ENCODE measurements around the gene TTN. TPM values are rescaled to one million over a fixed set of nuclear protein-coding genes. Genes with fewer than 3 reads are reported as not detected.

Gene TTN
- total RNA-seq, 1 experiment from 2014 or later, result not detected

DNA sequence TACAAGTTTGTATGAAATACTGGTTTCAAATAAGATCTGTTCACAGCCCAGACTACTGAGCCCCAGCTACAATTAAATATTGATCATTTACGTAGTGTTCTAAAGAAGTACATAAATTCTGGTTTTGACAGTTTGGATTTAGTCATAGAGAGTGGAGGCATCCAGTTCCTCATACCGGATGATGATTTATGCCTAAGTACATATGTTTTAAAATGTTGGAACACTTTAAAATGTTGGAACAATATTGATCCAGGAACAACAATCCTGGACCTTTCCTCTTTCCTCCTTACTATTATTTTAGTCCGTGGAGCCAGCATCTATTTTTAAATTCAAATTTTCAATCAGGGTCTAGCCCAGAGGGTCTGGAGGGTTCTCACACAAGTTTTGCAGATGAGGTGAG is 22.8 kb upstream of the TTN start:
- CTCF ChIA-PET, result no interaction called here
- TF ChIP-seq, protein P1, sequence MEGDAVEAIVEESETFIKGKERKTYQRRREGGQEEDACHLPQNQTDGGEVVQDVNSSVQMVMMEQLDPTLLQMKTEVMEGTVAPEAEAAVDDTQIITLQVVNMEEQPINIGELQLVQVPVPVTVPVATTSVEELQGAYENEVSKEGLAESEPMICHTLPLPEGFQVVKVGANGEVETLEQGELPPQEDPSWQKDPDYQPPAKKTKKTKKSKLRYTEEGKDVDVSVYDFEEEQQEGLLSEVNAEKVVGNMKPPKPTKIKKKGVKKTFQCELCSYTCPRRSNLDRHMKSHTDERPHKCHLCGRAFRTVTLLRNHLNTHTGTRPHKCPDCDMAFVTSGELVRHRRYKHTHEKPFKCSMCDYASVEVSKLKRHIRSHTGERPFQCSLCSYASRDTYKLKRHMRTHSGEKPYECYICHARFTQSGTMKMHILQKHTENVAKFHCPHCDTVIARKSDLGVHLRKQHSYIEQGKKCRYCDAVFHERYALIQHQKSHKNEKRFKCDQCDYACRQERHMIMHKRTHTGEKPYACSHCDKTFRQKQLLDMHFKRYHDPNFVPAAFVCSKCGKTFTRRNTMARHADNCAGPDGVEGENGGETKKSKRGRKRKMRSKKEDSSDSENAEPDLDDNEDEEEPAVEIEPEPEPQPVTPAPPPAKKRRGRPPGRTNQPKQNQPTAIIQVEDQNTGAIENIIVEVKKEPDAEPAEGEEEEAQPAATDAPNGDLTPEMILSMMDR (conservative IDR thresholded peaks at IDR 0.05), result no peak
- no peak for TF ChIP-seq EZH2 (IDR thresholded peaks at IDR 0.05; ENCODE audit: low read depth)

DNA sequence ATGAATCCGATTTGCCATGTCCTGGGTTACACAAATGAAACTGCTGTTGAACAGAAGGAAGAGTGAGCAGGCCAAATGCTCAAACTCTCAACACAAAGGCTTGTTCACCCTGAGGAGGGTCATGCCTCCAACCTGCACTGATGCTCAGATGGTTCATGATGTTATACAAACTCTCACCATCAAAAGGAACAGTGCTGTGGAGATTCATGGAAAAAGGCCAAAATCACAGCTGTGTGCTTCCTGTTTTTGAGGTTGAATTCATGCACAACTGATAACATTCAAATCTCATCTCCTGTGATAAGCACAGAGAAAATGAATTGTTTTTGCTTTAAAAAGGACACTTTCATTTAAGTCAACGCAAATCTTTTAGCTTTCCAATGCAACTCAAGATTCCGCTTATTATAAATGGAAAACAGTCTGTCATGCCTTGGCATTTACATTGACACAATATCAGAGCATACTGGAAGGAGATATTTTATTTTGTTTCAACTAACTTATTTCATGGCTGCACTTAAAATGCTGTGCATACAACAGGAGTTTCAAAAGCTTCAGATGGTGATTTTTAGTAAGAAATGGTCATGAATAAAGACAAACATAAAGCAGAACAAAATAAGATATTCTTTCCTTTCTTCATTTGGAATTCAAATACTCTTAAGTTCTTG is 22.2 kb upstream of the TTN start:
- POLR2A ChIA-PET (ENCODE audit: unreplicated experiment), result no interaction called here
- intact Hi-C loops (cut with micrococcal nuclease; ENCODE audit: unreplicated experiment), result no loop called here
- CTCF ChIA-PET, result no interaction called here
- no peak for DNase-seq
- Histone ChIP-seq H3K4me2 (no peak overlapping the region), H3K79me2 (ENCODE audit: low read depth) (no peaks in the 10 kb centered on the region), H3K4me3 (no peak overlapping the region), H3K9me2 (ENCODE audit: insufficient read depth) (no peaks in the 10 kb centered on the region), H3K4me1 (replicated peaks; ENCODE audit: insufficient read depth) (no peaks in the 10 kb centered on the region), H2AFZ (no peak overlapping the region), H3K9me3 (ENCODE audit: insufficient read depth, low read depth) (peaks cover 6% of the 10 kb centered on the region; the same call in 1 of the 2 replicates), H3K27ac (no peak overlapping the region), H3K27me3 (ENCODE audit: insufficient read depth, low read depth) (no peaks in the 10 kb centered on the region), H3F3A (ENCODE audit: insufficient read depth, low read depth) (no peaks in the 10 kb centered on the region), H3K36me3 (ENCODE audit: low read depth) (no peaks in the 10 kb centered on the region), H4K20me1 (ENCODE audit: insufficient read depth) (no peaks in the 10 kb centered on the region)
- BruUV-seq (replicated peaks), result no TSS peak
- TF ChIP-seq, protein P1 (conservative IDR thresholded peaks at IDR 0.05), result no peak
- TF ChIP-seq EZH2 (IDR thresholded peaks at IDR 0.05; ENCODE audit: low read depth), result no peak

More for the DNA sequence above, 22.8 kb upstream of the TTN start:
- Histone ChIP-seq H3K4me1 (replicated peaks; ENCODE audit: insufficient read depth) (no peaks in the 10 kb centered on the region), H2AFZ (no peak overlapping the region), H3K27ac (no peak overlapping the region), H3K4me3 (no peak overlapping the region), H3K4me2 (no peak overlapping the region), H3F3A (ENCODE audit: insufficient read depth, low read depth) (no peaks in the 10 kb centered on the region), H3K9me3 (ENCODE audit: insufficient read depth, low read depth) (peaks cover 6% of the 10 kb centered on the region; the same call in 1 of the 2 replicates), H3K79me2 (ENCODE audit: low read depth) (no peaks in the 10 kb centered on the region), H3K36me3 (ENCODE audit: low read depth) (no peaks in the 10 kb centered on the region), H4K20me1 (ENCODE audit: insufficient read depth) (no peaks in the 10 kb centered on the region), H3K9me2 (ENCODE audit: insufficient read depth) (no peaks in the 10 kb centered on the region), H3K27me3 (ENCODE audit: insufficient read depth, low read depth) (no peaks in the 10 kb centered on the region)
- no TSS peak for BruUV-seq (replicated peaks)
- intact Hi-C loops (cut with micrococcal nuclease; ENCODE audit: unreplicated experiment), result no loop called here
- no peak for DNase-seq
- POLR2A ChIA-PET (ENCODE audit: unreplicated experiment), result no interaction called here

DNA sequence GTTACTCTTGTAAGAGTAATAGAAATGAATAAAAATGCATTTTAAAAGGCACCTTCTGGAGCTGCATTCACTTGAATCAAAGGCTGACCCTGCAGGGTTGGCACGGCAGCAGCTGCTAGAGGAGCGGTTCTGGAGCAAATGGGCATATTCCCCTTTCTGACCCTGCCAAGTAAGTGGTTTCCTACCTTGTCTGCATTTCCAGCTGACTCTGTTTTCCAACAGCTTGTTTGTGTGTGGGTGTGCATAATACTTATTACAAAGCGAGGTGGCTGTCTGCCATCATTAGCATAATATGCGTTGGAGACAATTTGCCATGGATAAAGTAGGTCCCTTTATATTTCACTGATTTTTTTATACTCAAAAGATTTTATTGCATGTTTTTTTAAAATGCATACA is 21.3 kb upstream of the TTN start:
- Histone ChIP-seq H4K20me1 (ENCODE audit: insufficient read depth) (no peaks in the 10 kb centered on the region), H3K4me2 (no peak overlapping the region), H3K9me3 (ENCODE audit: insufficient read depth, low read depth) (peaks cover 6% of the 10 kb centered on the region; the same call in 1 of the 2 replicates), H3K27me3 (ENCODE audit: insufficient read depth, low read depth) (no peaks in the 10 kb centered on the region), H3K79me2 (ENCODE audit: low read depth) (no peaks in the 10 kb centered on the region), H3F3A (ENCODE audit: insufficient read depth, low read depth) (no peaks in the 10 kb centered on the region), H3K4me1 (replicated peaks; ENCODE audit: insufficient read depth) (no peaks in the 10 kb centered on the region), H3K27ac (no peak overlapping the region), H3K9me2 (ENCODE audit: insufficient read depth) (no peaks in the 10 kb centered on the region), H2AFZ (no peak overlapping the region), H3K4me3 (no peak overlapping the region), H3K36me3 (ENCODE audit: low read depth) (no peaks in the 10 kb centered on the region)
- no TSS peak for BruUV-seq (replicated peaks)
- CTCF ChIA-PET, result no interaction called here
- TF ChIP-seq, protein P1 (conservative IDR thresholded peaks at IDR 0.05), result no peak
- no peak for TF ChIP-seq EZH2 (IDR thresholded peaks at IDR 0.05; ENCODE audit: low read depth)
- intact Hi-C loops (cut with micrococcal nuclease; ENCODE audit: unreplicated experiment), result no loop called here
- POLR2A ChIA-PET (ENCODE audit: unreplicated experiment), result interaction anchor here (0.6 kb wide), 1 partner anchor 16 kb away, joined by 6 read pairs; no protein-coding TSS in a partner anchor
- DNase-seq, result no peak

Data from PC-9 (cell line).